ENCODE data around the gene TRAK1. TPM values are rescaled to one million over a fixed set of nuclear protein-coding genes. Genes with fewer than 3 reads are reported as not detected.

Gene TRAK1
- total RNA-seq, 1 donor from 2014 or later: 41.0 TPM

GRCh38 chr3:42078677-42079076 lies 12.5 kb upstream of the TRAK1 start:
- Mint-ChIP-seq H3K4me3 (no peak overlapping the region), H3K27me3 (ENCODE audit: low read depth) (no peaks in the 10 kb centered on the region), H3K4me1 (peaks cover 49% of the 10 kb centered on the region), H3K36me3 (ENCODE audit: low read depth) (peaks cover 18% of the 10 kb centered on the region), H3K27ac (ENCODE audit: unreplicated experiment) (no peak overlapping the region), H3K9me3 (peaks cover 6% of the 10 kb centered on the region)
- no peak for DNase-seq (ENCODE audit: low read depth, low spot score)
- TF ChIP-seq, protein P1, sequence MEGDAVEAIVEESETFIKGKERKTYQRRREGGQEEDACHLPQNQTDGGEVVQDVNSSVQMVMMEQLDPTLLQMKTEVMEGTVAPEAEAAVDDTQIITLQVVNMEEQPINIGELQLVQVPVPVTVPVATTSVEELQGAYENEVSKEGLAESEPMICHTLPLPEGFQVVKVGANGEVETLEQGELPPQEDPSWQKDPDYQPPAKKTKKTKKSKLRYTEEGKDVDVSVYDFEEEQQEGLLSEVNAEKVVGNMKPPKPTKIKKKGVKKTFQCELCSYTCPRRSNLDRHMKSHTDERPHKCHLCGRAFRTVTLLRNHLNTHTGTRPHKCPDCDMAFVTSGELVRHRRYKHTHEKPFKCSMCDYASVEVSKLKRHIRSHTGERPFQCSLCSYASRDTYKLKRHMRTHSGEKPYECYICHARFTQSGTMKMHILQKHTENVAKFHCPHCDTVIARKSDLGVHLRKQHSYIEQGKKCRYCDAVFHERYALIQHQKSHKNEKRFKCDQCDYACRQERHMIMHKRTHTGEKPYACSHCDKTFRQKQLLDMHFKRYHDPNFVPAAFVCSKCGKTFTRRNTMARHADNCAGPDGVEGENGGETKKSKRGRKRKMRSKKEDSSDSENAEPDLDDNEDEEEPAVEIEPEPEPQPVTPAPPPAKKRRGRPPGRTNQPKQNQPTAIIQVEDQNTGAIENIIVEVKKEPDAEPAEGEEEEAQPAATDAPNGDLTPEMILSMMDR (conservative IDR thresholded peaks at IDR 0.05): no peak

DNA sequence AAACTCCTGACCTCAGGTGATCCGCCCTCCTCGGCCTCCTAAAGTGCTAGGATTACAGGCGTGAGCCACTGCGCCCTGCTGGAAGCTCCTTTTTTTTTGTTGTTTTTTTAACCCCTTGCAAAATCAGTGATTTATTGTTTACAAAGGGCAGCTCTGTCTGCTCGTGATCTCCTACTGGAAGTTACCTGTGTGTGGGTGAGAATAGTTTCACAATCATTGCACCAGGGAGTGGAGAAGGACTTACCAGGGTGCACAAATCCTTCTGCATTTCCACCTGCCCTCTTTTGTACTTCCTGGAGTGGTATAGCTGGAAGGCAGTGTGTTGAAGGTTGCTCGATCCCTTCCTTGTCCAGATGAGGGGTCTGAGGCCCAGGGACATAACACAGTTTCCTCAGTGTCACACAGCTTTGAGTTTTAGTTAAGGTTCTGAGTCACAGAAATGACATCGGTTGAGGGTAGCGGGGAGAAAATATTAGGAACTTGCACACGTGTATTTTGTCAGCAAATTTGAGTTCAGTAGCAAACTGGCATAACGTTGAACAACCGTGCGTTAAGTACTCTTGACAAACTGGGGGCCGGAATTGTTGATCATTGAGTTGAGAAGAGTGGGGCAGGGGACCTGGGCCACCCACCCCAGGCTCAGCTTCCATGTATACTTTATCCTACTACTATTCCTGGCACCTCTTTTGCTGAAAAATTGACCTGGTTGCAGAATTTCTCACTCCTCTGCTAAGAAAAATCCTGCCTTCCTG lies 11.3 kb upstream of the TRAK1 start:
- Mint-ChIP-seq H3K4me3 (no peak overlapping the region), H3K27me3 (ENCODE audit: low read depth) (no peaks in the 10 kb centered on the region), H3K9me3 (peaks cover 6% of the 10 kb centered on the region), H3K36me3 (ENCODE audit: low read depth) (peaks cover 18% of the 10 kb centered on the region), H3K27ac (ENCODE audit: unreplicated experiment) (no peak overlapping the region), H3K4me1 (peaks cover 37% of the 10 kb centered on the region)
- no peak for DNase-seq (ENCODE audit: low read depth, low spot score)
- TF ChIP-seq, protein P1 (conservative IDR thresholded peaks at IDR 0.05): no peak

DNA sequence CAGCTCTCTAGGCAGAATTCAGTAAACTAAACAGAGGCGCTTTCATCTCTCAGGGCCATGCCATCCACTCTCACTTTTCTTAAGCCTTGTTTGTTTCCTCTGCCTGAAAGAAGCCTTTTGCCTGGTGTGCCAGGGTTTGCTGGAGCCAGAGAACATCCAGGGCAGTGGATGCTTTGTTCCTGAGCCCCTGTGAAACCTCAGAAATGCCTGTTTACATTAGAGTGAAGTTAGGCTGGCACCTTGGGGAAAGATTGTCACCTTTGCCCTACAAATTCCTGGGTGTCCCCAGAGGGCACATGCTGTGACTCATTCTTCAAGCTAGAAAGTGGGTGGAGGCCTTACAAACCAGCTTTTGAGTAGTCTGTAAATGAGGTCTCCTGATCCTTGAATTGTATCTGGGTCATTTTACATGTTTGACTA lies 10.7 kb upstream of the TRAK1 start:
- no peak for DNase-seq (ENCODE audit: low read depth, low spot score)
- TF ChIP-seq, protein P1 (conservative IDR thresholded peaks at IDR 0.05): no peak
- Mint-ChIP-seq H3K27me3 (ENCODE audit: low read depth) (no peaks in the 10 kb centered on the region), H3K36me3 (ENCODE audit: low read depth) (peaks cover 18% of the 10 kb centered on the region), H3K27ac (ENCODE audit: unreplicated experiment) (peak overlapping the region; percentile 6), H3K4me3 (peak overlapping the region; percentile 4), H3K4me1 (peaks cover 39% of the 10 kb centered on the region), H3K9me3 (peaks cover 6% of the 10 kb centered on the region)

GRCh38 chr3:42081838-42082473 lies 9.2 kb upstream of the TRAK1 start:
- Mint-ChIP-seq H3K27ac (ENCODE audit: unreplicated experiment) (peak overlapping the region; percentile 78), H3K9me3 (peaks cover under 1% of the 10 kb centered on the region), H3K4me3 (no peak overlapping the region), H3K27me3 (ENCODE audit: low read depth) (no peaks in the 10 kb centered on the region), H3K4me1 (peaks cover 45% of the 10 kb centered on the region), H3K36me3 (ENCODE audit: low read depth) (peaks cover 12% of the 10 kb centered on the region)
- TF ChIP-seq, protein P1 (conservative IDR thresholded peaks at IDR 0.05): no peak
- DNase-seq (ENCODE audit: low read depth, low spot score): no peak

- DNase-seq (ENCODE audit: low read depth, low spot score): no peak
- no peaks in the 10 kb centered on the region for H3K9me3 Mint-ChIP-seq
- TF ChIP-seq, protein P1 (conservative IDR thresholded peaks at IDR 0.05): no peak
- H3K36me3 Mint-ChIP-seq (ENCODE audit: low read depth): peaks cover 8% of the 10 kb centered on the region
- H3K4me3 Mint-ChIP-seq: no peak overlapping the region
- H3K27ac Mint-ChIP-seq (ENCODE audit: unreplicated experiment): no peak overlapping the region
- H3K4me1 Mint-ChIP-seq: peaks cover 39% of the 10 kb centered on the region
- no peaks in the 10 kb centered on the region for H3K27me3 Mint-ChIP-seq (ENCODE audit: low read depth)
These were observed 6.6 kb upstream of the TRAK1 start for GRCh38 chr3:42084586-42084985.

Measured in neural crest cell (in vitro differentiated cells).